Measurements from ENCODE around the gene IL26. TPM values are rescaled to one million over a fixed set of nuclear protein-coding genes. Genes with fewer than 3 reads are reported as not detected.

Gene IL26
- total RNA-seq, 1 experiment from 2014 or later, result not detected

DNA sequence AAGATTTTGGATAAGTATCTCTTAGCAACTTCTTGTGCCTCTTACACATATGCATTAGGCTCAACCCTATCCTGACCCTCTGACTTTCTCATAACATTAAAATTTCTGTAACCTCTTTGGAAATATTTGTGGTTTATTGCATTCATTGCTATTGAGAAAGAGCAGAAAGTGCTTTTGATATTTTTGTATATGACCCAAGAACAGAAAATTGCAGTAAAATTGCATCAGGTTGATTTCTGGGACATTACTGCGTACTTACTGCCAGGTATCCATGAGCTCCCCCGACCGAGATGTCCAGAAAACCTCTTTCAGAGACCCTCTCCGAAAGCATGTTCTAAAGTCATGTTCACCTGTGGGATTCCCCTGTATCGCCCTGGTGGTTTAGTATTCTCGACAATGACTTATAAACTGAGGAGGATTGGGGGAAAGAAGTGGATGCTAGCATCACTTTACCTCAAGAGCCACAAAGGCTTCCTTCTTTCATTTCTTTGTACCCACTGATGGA lies 42.3 kb upstream of the IL26 start:
- Histone ChIP-seq H3K4me2 (no peak overlapping the region), H3F3A (ENCODE audit: insufficient read depth, low read depth) (no peaks in the 10 kb centered on the region), H3K79me2 (ENCODE audit: low read depth) (no peaks in the 10 kb centered on the region), H4K20me1 (ENCODE audit: insufficient read depth) (no peaks in the 10 kb centered on the region), H2AFZ (no peak overlapping the region), H3K4me1 (replicated peaks; ENCODE audit: insufficient read depth) (no peaks in the 10 kb centered on the region; the same call in 1 of the 2 replicates), H3K36me3 (ENCODE audit: low read depth) (no peaks in the 10 kb centered on the region), H3K9me3 (ENCODE audit: insufficient read depth, low read depth) (no peaks in the 10 kb centered on the region; the same call in 1 of the 2 replicates), H3K27ac (peak overlapping the region; percentile 29; the same call in 1 of the 2 replicates), H3K4me3 (no peak overlapping the region), H3K27me3 (ENCODE audit: insufficient read depth, low read depth) (no peaks in the 10 kb centered on the region), H3K9me2 (ENCODE audit: insufficient read depth) (no peaks in the 10 kb centered on the region; the same call in 1 of the 2 replicates)
- POLR2A ChIA-PET (ENCODE audit: unreplicated experiment), result no interaction called here
- peak in 1 of 2 experiments; percentile 56 for DNase-seq
- TF ChIP-seq, protein P1, sequence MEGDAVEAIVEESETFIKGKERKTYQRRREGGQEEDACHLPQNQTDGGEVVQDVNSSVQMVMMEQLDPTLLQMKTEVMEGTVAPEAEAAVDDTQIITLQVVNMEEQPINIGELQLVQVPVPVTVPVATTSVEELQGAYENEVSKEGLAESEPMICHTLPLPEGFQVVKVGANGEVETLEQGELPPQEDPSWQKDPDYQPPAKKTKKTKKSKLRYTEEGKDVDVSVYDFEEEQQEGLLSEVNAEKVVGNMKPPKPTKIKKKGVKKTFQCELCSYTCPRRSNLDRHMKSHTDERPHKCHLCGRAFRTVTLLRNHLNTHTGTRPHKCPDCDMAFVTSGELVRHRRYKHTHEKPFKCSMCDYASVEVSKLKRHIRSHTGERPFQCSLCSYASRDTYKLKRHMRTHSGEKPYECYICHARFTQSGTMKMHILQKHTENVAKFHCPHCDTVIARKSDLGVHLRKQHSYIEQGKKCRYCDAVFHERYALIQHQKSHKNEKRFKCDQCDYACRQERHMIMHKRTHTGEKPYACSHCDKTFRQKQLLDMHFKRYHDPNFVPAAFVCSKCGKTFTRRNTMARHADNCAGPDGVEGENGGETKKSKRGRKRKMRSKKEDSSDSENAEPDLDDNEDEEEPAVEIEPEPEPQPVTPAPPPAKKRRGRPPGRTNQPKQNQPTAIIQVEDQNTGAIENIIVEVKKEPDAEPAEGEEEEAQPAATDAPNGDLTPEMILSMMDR (conservative IDR thresholded peaks at IDR 0.05), result no peak
- TF ChIP-seq EZH2 (IDR thresholded peaks at IDR 0.05; ENCODE audit: low read depth), result no peak
- no TSS peak for BruUV-seq (replicated peaks)
- intact Hi-C loops (cut with micrococcal nuclease; ENCODE audit: unreplicated experiment), result no loop called here
- CTCF ChIA-PET, result no interaction called here

DNA sequence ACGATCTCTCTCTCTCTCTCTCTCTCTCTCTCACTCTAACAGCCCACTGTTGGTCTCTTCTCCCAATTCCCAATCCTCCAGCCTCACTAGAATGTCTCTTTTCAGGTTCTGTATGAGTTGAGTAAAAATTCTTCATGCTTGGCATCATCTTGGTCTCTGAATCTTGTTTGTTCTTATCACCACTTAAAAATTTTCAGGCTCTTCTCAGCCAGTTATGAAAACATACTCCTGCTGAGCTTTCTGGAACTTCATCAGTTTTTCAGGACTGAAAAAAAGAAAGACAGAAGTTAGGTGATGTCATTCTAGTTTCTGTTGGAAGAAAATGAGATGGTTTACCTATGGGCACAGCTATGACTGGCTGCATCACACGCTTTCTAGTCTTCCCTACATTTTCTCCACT lies 39.2 kb upstream of the IL26 start:
- CTCF ChIA-PET, result no interaction called here
- intact Hi-C loops (cut with micrococcal nuclease; ENCODE audit: unreplicated experiment), result no loop called here
- Histone ChIP-seq H3K9me3 (ENCODE audit: insufficient read depth, low read depth) (no peaks in the 10 kb centered on the region; the same call in 1 of the 2 replicates), H3K27ac (no peak overlapping the region), H4K20me1 (ENCODE audit: insufficient read depth) (no peaks in the 10 kb centered on the region), H3K27me3 (ENCODE audit: insufficient read depth, low read depth) (no peaks in the 10 kb centered on the region), H3K4me2 (no peak overlapping the region), H3K79me2 (ENCODE audit: low read depth) (no peaks in the 10 kb centered on the region), H2AFZ (no peak overlapping the region), H3K36me3 (ENCODE audit: low read depth) (no peaks in the 10 kb centered on the region), H3F3A (ENCODE audit: insufficient read depth, low read depth) (no peaks in the 10 kb centered on the region), H3K9me2 (ENCODE audit: insufficient read depth) (no peaks in the 10 kb centered on the region), H3K4me1 (replicated peaks; ENCODE audit: insufficient read depth) (peaks cover 5% of the 10 kb centered on the region), H3K4me3 (no peak overlapping the region)
- BruUV-seq (replicated peaks), result no TSS peak
- POLR2A ChIA-PET (ENCODE audit: unreplicated experiment), result no interaction called here
- no peak for DNase-seq
- no peak for TF ChIP-seq EZH2 (IDR thresholded peaks at IDR 0.05; ENCODE audit: low read depth)
- TF ChIP-seq, protein P1 (conservative IDR thresholded peaks at IDR 0.05), result no peak

DNA sequence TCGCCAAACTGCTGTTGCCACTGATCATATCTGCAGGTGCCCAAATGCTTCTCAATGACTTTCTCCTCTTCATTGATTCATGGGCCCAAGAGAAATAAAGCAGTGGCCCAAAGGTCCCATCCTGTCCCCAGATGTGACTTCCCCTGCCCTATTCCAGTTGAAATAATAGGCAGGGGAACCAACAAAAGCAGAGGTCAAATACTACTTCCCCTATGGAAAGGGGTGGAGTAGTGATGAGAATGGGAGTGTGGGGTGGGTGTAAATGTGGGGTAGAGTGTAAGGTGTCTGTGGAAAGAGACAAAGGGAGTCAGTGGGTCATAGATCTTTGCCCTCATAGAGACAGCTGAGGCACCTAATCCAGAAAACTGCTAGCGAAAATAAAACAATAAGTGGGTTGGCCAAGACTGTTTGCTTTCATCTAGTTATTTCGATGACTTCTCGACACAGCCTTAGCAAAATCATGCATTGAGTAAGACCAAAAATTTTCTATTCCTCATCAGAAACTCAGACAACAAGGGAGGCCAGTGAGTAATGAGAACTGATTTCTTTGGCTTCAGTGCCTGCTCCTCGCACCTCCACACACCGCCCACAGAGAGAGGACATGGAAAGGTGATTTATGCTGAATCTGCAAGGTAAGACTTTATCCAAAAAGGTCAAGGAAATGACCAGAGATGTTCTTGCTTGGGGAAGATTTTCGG lies 38.7 kb upstream of the IL26 start:
- Histone ChIP-seq H2AFZ (no peak overlapping the region), H3K4me3 (no peak overlapping the region), H3K27me3 (ENCODE audit: insufficient read depth, low read depth) (no peaks in the 10 kb centered on the region), H3K27ac (no peak overlapping the region), H3F3A (ENCODE audit: insufficient read depth, low read depth) (no peaks in the 10 kb centered on the region), H3K36me3 (ENCODE audit: low read depth) (no peaks in the 10 kb centered on the region), H4K20me1 (ENCODE audit: insufficient read depth) (no peaks in the 10 kb centered on the region), H3K79me2 (ENCODE audit: low read depth) (no peaks in the 10 kb centered on the region), H3K9me2 (ENCODE audit: insufficient read depth) (no peaks in the 10 kb centered on the region), H3K4me1 (replicated peaks; ENCODE audit: insufficient read depth) (peaks cover 9% of the 10 kb centered on the region), H3K9me3 (ENCODE audit: insufficient read depth, low read depth) (no peaks in the 10 kb centered on the region; the same call in 1 of the 2 replicates), H3K4me2 (no peak overlapping the region)
- intact Hi-C loops (cut with micrococcal nuclease; ENCODE audit: unreplicated experiment), result no loop called here
- CTCF ChIA-PET, result no interaction called here
- no peak for DNase-seq
- no TSS peak for BruUV-seq (replicated peaks)
- POLR2A ChIA-PET (ENCODE audit: unreplicated experiment), result no interaction called here
- no peak for TF ChIP-seq EZH2 (IDR thresholded peaks at IDR 0.05; ENCODE audit: low read depth)
- TF ChIP-seq, protein P1 (conservative IDR thresholded peaks at IDR 0.05), result no peak

Data from PC-9 (cell line).